Activated CD8-positive, alpha-beta T cell treated with anti-CD3 and anti-CD28 coated beads for 36 hours (primary cell): Measurements from ENCODE around the gene DIS3. TPM values are rescaled to one million over a fixed set of nuclear protein-coding genes. Genes with fewer than 3 reads are reported as not detected.
"Not testable (repeated sequence)": the region's sequence is repeated elsewhere in the genome, so short reads cannot be mapped to it uniquely, and the experiment has no call there.

Source experiments
- ATAC-seq: fragments of 200-7000 bp; cut with Tn5 transposase; one replicate; pipeline ENCODE4 v1.10.0; 2021; ENCODE audit warnings: mild to moderate bottlenecking, moderate library complexity
- CTCF ChIA-PET: fragments of 350-600 bp; sonication (Branson Sonifier 250); formaldehyde crosslinking; loops from one replicate; lab custom pipeline; 2021; ENCODE audit warnings: antibody characterized with exemption; lab: Charles Lee
- POLR2A ChIA-PET: fragments of 350-600 bp; sonication (Branson Sonifier 250); formaldehyde crosslinking; loops from one replicate; lab custom pipeline; 2021; ENCODE audit warnings: antibody characterized with exemption; lab: Charles Lee
- DNase-seq: peaks from one replicate; pipeline ENCODE4 v3.0.0-alpha.2; 2020
- H3K27ac Mint-ChIP-seq: one replicate; pipeline ENCODE4 v1.8.0; 2021; ENCODE audit warnings: mild to moderate bottlenecking, mixed read lengths
- H3K27me3 Mint-ChIP-seq: one replicate; pipeline ENCODE4 v1.8.0; 2021; ENCODE audit warnings: mixed read lengths
- H3K36me3 Mint-ChIP-seq: one replicate; pipeline ENCODE4 v1.8.0; 2021; ENCODE audit warnings: low read depth, mixed read lengths
- H3K4me1 Mint-ChIP-seq: one replicate; pipeline ENCODE4 v1.8.0; 2021; ENCODE audit warnings: low read depth, mixed read lengths
- H3K4me3 Mint-ChIP-seq: one replicate; pipeline ENCODE4 v1.8.0; 2021; ENCODE audit warnings: mild to moderate bottlenecking, moderate library complexity, mixed read lengths
- H3K9me3 Mint-ChIP-seq: one replicate; pipeline ENCODE4 v1.8.0; 2021; ENCODE audit warnings: mixed read lengths
- intact Hi-C: fragments of 100-400 bp; cut with micrococcal nuclease; formaldehyde crosslinking; loops from one replicate; pipeline ENCODE4 v1.10.0; 2022
- total RNA-seq, 2 experiments: library from RNA; stranded (reverse); gene quantifications; one replicate each; pipeline ENCODE4 v1.2.3, GENCODE V29; 2021
- TF ChIP-seq, protein P1 (sequence below): fragments of 200-600 bp; IDR thresholded peaks from one replicate; pipeline ENCODE4 v1.8.0; 2022; ENCODE audit warnings: antibody characterized with exemption, mild to moderate bottlenecking

DIS3 gene
- total RNA-seq, 2 experiments from 2014 or later: 51.6 to 52.0 TPM

DNA sequence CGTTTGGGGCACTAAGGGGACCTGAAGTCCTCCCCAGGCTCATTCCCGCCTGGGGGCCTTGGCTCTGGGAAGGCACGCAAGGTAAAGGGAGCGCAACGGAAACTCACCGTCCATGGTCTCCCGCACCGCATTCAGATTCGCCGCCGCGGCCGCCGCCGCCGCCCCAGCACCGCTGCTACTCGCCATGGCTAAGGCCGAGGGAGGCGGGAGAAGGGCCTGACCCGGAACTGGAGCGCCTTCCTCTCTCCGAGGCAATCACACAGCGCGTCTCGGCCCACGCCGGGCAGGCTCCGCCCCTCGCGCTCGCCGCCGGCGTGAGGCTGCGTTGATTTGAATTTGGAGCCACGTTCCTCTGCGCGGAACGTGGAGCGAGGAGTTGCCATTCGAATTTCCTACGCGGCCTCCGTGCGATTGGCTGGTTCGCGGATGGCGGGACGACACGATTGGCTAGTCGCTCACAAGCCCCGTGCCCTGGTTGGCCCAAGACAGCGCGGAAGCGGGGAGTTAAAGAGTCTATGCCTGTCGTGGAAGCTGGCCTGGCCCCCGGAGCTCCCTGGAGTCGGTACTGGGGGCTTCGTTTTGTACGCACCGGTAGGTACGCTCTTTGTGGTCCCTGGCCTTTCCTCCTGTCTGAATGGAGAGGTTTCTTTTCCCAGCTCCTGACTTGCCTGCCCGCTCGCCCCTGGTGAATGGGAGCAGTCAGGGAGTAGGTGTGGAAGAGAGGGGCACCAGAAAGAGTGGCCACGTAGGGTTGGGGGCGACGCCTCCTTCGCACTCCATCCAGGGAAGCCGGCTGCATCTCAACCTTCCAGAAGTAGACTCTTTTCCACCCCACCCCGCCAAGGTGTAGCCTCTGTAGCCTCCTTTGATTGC is 54.0 kb downstream of the DIS3 start, which contains the start of the genes BORA and MZT1:
BORA (plus strand) TSS at position 507 of the 873 bp plus-strand sequence. CDS start 1,018 bp downstream, outside the sequence.
MZT1 (minus strand) TSS at position 213 of the 873 bp plus-strand sequence; CDS start at position 186, 27 bp downstream.
- peak within 1 kb of the TSS; percentile 92 for H3K27ac Mint-ChIP-seq
- CTCF ChIA-PET: no interaction called here
- POLR2A ChIA-PET: interaction anchor here (1.2 kb wide), 1 partner anchor 16 kb away, joined by 3 read pairs; no protein-coding TSS in a partner anchor
- peaks cover 45% of the 10 kb centered on the region for H3K36me3 Mint-ChIP-seq
- intact Hi-C loops: loop anchor here (5.0 kb wide), 1 partner anchor 55 kb away; the partner anchor contains the start of genes DIS3 and PIBF1
- DNase-seq: peak; percentile 97
- H3K4me1 Mint-ChIP-seq: peaks cover 45% of the 10 kb centered on the region
- ATAC-seq: peak; percentile 93
- peak within 1 kb of the TSS; percentile 93 for H3K4me3 Mint-ChIP-seq
- no peaks in the 10 kb centered on the region for H3K27me3 Mint-ChIP-seq
- no peaks in the 10 kb centered on the region for H3K9me3 Mint-ChIP-seq
- TF ChIP-seq, protein P1, sequence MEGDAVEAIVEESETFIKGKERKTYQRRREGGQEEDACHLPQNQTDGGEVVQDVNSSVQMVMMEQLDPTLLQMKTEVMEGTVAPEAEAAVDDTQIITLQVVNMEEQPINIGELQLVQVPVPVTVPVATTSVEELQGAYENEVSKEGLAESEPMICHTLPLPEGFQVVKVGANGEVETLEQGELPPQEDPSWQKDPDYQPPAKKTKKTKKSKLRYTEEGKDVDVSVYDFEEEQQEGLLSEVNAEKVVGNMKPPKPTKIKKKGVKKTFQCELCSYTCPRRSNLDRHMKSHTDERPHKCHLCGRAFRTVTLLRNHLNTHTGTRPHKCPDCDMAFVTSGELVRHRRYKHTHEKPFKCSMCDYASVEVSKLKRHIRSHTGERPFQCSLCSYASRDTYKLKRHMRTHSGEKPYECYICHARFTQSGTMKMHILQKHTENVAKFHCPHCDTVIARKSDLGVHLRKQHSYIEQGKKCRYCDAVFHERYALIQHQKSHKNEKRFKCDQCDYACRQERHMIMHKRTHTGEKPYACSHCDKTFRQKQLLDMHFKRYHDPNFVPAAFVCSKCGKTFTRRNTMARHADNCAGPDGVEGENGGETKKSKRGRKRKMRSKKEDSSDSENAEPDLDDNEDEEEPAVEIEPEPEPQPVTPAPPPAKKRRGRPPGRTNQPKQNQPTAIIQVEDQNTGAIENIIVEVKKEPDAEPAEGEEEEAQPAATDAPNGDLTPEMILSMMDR: no peak

DNA sequence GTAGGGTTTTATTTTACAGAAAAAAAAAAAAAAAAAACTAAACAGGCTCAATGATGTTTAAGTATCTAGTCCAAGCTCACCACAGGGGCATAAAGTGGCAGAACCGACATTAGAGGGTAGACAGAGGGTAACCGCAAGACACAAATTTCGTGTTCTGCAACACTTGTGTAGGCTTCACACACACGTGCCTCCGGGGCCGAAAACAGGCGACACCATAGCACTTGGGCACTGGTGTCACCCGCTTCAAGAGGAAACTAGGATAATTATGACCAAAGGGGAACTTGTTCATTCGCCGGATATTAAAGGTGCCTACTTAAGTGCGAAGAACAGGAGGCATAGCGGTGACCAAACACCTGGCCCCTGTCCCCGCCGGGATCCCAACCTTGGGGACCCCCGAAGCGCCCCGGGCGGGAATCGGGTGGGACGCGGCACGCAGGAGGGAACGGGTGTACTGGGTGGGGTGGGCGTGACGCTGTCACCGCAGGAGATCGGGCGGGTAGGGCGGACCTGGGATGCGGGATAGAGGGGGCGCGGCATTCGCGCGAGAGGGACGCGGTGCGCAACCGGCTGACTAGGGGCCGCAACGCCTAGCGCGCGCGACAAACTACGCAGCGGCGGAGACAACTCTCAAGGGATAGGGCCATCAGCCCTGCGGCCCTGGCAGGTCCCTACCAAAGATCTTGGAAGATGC is 54.8 kb downstream of the DIS3 start:
- peak overlapping the region; percentile 92 for H3K27ac Mint-ChIP-seq
- CTCF ChIA-PET: interaction anchor here (1.1 kb wide), 1 partner anchor 22 kb away, joined by 3 read pairs; no protein-coding TSS in a partner anchor
- intact Hi-C loops: loop anchor here (5.0 kb wide), 1 partner anchor 55 kb away; the partner anchor contains the start of genes DIS3 and PIBF1
- peak overlapping the region; percentile 93 for H3K4me3 Mint-ChIP-seq
- DNase-seq: peak; percentile 58
- ATAC-seq: peak; percentile 17
- no peaks in the 10 kb centered on the region for H3K9me3 Mint-ChIP-seq
- H3K36me3 Mint-ChIP-seq: peaks cover 40% of the 10 kb centered on the region
- H3K27me3 Mint-ChIP-seq: no peaks in the 10 kb centered on the region
- TF ChIP-seq, protein P1: no peak
- H3K4me1 Mint-ChIP-seq: peaks cover 50% of the 10 kb centered on the region
- POLR2A ChIA-PET: interaction anchor here (0.7 to 1.4 kb wide), 2 partner anchors 10 to 63 kb away, joined by 3 read pairs; no protein-coding TSS in a partner anchor

DNA sequence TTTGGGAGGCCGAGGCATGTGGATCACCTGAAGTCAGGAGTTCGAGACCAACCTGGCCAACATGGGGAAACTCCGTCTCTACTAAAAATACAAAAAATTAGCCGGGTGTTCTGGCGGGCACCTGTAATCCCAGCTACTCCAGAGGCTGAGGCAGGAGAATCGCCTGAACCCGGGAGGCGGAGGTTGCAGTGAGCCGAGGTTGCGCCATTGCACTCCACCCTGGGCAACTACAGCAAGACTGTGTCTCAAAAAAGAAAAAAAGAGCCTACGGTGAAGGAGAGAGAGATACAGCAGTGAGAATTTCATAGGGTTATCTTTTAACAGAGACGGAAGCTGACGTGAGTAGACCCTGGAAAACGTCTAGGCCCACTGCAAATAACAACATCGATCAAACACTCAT is 55.5 kb downstream of the DIS3 start:
- not testable (repeated sequence) for H3K27me3 Mint-ChIP-seq, DNase-seq, ATAC-seq, H3K9me3 Mint-ChIP-seq
- H3K4me1 Mint-ChIP-seq: peaks cover 47% of the 10 kb centered on the region
- H3K4me3 Mint-ChIP-seq: peak overlapping the region; percentile 93
- peak overlapping the region; percentile 92 for H3K27ac Mint-ChIP-seq
- POLR2A ChIA-PET: interaction anchor here (0.7 to 1.4 kb wide), 2 partner anchors 9 to 63 kb away, joined by 3 read pairs; no protein-coding TSS in a partner anchor
- intact Hi-C loops: loop anchor here (5.0 kb wide), 1 partner anchor 56 kb away; the partner anchor contains the start of genes DIS3 and PIBF1
- peaks cover 40% of the 10 kb centered on the region for H3K36me3 Mint-ChIP-seq
- CTCF ChIA-PET: interaction anchor here (1.1 kb wide), 1 partner anchor 23 kb away, joined by 3 read pairs; no protein-coding TSS in a partner anchor

DNA sequence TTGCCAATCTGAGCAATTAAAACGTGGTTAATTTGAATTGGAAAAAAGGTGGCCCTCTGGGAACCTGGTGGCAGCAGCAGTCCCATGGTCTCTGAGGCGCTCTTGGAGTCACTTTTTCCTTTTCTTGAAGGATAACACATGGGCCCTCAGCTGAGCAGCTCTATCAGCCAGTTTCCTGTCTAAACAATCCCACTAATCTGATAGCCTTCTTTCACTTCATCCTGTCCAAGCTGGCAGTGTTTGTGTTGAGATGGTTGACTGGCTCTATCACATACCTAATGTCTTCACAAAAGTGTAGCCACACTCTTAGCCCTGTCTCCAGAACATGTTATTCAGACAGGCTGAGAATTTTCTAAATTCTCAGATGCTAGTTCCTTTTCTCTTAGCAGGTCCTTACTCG is 64.9 kb downstream of the DIS3 start:
- intact Hi-C loops: no loop called here

More for the DNA sequence above, 64.9 kb downstream of the DIS3 start:
- ATAC-seq (no peak), DNase-seq (no peak)
- H3K36me3 Mint-ChIP-seq: peaks cover 79% of the 10 kb centered on the region
- H3K4me3 Mint-ChIP-seq: no peak overlapping the region
- no peak overlapping the region for H3K27ac Mint-ChIP-seq
- no peaks in the 10 kb centered on the region for H3K27me3 Mint-ChIP-seq
- ChIA-PET CTCF (no interaction called here), POLR2A (interaction anchor here (1.2 kb wide), 1 partner anchor 10 kb away, joined by 3 read pairs; no protein-coding TSS in a partner anchor)
- peaks cover 24% of the 10 kb centered on the region for H3K4me1 Mint-ChIP-seq
- TF ChIP-seq, protein P1: no peak
- H3K9me3 Mint-ChIP-seq: peaks cover 4% of the 10 kb centered on the region

Other genes with a start within 250 kb of the DIS3 start
- gene MZT1, start 54.3 kb downstream of the DIS3 start, total RNA-seq: 10 to 100 TPM; 31.1 to 34.5 TPM
- gene BORA, start 54.0 kb downstream of the DIS3 start, total RNA-seq: 10 to 100 TPM; 16.8 to 17.5 TPM
- 10 to 100 TPM; 26.2 to 29.7 TPM for gene PIBF1, start 233 bp upstream of the DIS3 start, total RNA-seq